Activated naive CD8-positive, alpha-beta T cell (primary cell): ENCODE measurements around the gene WNT3.

Experiments
- H3K27ac Mint-ChIP-seq: one replicate; pipeline ENCODE4 v1.8.0; 2021; ENCODE audit warnings: mixed read lengths
- H3K27me3 Mint-ChIP-seq: one replicate; pipeline ENCODE4 v1.8.0; 2021; ENCODE audit warnings: mixed read lengths
- H3K36me3 Mint-ChIP-seq: one replicate; pipeline ENCODE4 v1.8.0; 2021; ENCODE audit warnings: mixed read lengths
- H3K4me1 Mint-ChIP-seq: one replicate; pipeline ENCODE4 v1.8.0; 2021; ENCODE audit warnings: low read depth, mixed read lengths
- H3K4me3 Mint-ChIP-seq: one replicate; pipeline ENCODE4 v1.8.0; 2021; ENCODE audit warnings: mild to moderate bottlenecking, mixed read lengths
- H3K9me3 Mint-ChIP-seq: one replicate; pipeline ENCODE4 v1.8.0; 2021; ENCODE audit warnings: low read depth, mixed read lengths

Gene WNT3

DNA sequence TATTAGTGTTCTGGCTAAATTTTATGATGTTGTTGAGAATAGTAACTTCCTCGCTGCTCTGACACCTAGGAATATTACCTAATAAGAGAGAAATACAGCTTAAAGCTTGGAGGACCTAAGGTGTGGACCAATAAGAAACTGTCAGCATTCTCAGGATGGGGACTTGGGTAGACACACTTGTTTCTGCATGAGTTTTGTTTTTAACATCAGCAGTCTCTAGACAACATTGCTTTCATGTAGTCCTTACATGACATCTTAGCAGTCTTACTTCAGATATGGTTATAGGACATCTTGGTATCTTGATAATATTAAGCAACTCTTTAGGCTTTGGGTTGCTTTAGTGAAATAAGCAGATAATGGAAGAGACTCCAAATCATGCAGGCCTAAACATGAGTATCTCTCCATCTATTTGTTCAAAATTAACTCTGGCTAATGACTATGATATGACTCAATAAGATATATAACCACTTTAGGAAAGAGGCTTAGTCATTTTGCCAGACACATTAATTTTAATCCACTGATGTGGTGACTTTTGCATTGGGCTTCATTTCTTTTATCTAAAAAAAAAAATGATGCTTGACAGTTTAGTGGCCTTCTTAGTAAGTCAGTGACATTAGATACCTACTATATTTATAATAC, 84.5 kb downstream of the WNT3 start:
- Mint-ChIP-seq H3K4me3 (no peak overlapping the region), H3K36me3 (peaks cover 2% of the 10 kb centered on the region), H3K27me3 (no peaks in the 10 kb centered on the region), H3K27ac (no peak overlapping the region), H3K9me3 (no peaks in the 10 kb centered on the region), H3K4me1 (no peaks in the 10 kb centered on the region)

DNA sequence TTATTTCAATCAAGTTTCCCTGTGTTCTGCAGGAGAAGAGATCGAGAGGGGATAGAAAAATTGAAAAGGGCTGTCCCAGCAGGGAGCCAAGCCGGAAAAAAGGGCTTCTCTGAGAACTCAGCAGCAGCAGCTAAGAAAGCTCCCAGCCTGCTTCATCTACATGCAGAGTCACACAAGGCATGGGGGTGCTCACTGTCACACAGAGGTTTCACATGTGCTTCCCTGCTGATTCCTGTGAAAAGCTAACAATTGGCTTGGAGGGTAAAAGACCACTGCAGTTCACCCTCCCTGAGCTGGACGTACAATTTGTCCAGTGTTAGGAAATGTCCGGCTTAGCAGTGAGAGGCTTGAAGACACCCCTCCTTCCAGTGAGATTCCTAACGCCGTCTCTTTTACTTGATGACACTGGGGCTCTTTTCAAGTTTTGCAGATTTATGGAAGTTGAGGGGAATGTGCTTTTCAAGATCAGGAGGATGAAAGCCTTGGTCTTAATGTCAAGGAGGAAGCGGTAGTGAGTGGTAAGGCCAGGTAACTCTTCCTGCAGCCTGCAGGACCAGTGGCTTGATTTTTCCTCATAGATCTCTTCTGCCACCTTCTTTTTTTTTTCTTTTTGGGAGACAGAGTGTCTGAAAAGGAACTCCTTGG, 85.6 kb downstream of the WNT3 start:
- Mint-ChIP-seq H3K4me1 (no peaks in the 10 kb centered on the region), H3K4me3 (no peak overlapping the region), H3K27ac (no peak overlapping the region), H3K9me3 (no peaks in the 10 kb centered on the region), H3K27me3 (no peaks in the 10 kb centered on the region), H3K36me3 (peaks cover 2% of the 10 kb centered on the region)

DNA sequence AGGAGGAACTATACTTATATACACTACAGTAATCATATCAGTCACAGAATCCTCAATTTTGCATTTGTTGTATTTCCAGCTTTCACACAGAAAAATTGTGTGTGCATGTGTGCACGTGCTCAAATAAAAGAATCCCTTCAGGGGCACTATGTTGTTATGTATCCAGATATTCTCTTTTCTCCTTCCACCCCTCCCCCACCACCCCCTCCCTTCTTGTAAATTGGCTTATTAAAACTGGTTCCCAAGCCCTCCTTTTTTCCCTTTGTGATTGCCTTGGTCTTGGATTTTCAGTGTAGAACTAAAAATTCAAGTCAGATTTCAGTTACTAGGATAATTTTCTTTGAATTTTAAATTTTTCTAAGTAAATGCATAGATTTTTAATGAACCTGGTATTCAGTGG, 86.3 kb downstream of the WNT3 start:
- H3K27me3 Mint-ChIP-seq, result no peaks in the 10 kb centered on the region
- H3K4me1 Mint-ChIP-seq, result no peaks in the 10 kb centered on the region
- H3K36me3 Mint-ChIP-seq, result peaks cover 5% of the 10 kb centered on the region
- no peaks in the 10 kb centered on the region for H3K9me3 Mint-ChIP-seq
- H3K4me3 Mint-ChIP-seq, result no peak overlapping the region
- no peak overlapping the region for H3K27ac Mint-ChIP-seq

DNA sequence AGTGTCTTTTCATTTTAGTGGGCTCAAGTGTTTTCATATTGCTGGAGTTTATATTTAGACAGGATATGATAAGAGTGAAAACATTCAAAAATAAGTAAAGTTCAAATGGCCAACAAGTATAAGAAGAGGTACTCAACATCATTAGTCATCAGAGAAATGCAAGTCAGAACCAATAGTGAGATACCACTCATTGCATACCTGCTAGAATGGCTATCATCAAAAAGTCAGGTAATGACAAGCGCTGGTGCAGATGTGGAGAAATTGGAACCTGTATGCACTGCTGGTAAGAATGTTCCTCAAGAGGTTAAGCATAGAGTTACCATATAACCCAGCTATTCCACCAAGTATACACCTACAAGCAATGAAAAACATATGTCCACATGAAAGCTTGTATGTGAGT, 87.8 kb downstream of the WNT3 start:
- Mint-ChIP-seq H3K9me3 (no peaks in the 10 kb centered on the region), H3K27me3 (no peaks in the 10 kb centered on the region), H3K27ac (no peak overlapping the region), H3K4me1 (no peaks in the 10 kb centered on the region), H3K4me3 (no peak overlapping the region), H3K36me3 (peaks cover 9% of the 10 kb centered on the region)

DNA sequence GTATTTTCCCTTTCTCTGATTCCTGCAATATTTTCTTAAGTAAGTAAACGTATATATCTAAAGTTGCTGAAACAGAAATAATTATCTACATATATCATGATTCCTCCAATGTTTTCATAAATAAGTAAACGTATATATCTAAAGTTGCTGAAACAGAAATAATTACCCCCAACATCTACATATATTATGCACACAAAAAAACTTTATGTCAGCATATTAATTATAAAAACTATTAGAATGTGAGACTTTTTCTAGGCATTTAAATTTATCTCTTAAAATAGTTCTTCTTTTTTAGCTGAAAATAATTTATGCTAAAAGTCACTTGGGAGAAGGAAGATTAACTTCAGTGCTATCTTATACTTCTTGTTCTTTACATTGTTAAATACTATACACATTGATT, 88.5 kb downstream of the WNT3 start:
- no peak overlapping the region for H3K4me3 Mint-ChIP-seq
- no peaks in the 10 kb centered on the region for H3K4me1 Mint-ChIP-seq
- H3K9me3 Mint-ChIP-seq, result no peaks in the 10 kb centered on the region
- H3K27me3 Mint-ChIP-seq, result no peaks in the 10 kb centered on the region
- no peak overlapping the region for H3K27ac Mint-ChIP-seq
- H3K36me3 Mint-ChIP-seq, result peaks cover 9% of the 10 kb centered on the region

DNA sequence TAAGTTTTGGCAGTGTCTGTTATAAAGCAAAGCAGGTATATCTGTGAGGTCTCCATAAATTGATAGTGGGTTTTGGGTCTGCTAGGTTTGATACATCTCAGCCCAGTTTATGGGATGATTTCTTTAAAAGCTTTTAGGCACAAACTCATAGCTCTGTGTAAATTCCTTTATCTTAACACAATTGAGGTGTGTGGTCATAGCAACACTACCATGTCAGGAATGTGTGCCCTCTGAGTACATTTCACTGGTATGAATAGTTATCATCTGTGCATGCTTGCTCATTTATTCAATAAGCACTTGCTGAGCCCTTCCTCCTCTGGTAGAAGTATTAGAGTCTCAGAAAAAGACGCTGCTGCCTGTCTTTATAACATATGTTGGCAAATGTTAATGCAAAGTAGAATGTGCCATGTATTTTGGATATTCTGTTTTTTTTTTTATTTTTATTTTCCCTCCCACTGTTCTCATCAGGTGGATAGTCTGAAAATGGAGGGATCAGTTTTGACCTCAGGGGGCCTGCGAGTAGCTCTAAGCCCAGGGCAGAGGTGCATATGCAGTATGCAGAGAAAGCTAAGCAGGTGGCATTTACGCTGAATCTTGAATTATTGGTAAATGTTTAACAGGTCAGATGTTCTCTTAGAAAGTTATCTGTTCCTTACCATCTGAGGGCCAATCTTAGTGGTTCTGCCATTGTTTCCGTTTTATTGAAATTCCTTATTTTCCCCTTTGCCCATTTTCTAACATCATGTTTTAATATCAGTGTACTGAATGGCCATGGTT, 90.7 kb downstream of the WNT3 start:
- no peaks in the 10 kb centered on the region for H3K4me1 Mint-ChIP-seq
- no peak overlapping the region for H3K4me3 Mint-ChIP-seq
- H3K27ac Mint-ChIP-seq, result no peak overlapping the region
- H3K27me3 Mint-ChIP-seq, result no peaks in the 10 kb centered on the region
- H3K9me3 Mint-ChIP-seq, result no peaks in the 10 kb centered on the region
- peaks cover 9% of the 10 kb centered on the region for H3K36me3 Mint-ChIP-seq

DNA sequence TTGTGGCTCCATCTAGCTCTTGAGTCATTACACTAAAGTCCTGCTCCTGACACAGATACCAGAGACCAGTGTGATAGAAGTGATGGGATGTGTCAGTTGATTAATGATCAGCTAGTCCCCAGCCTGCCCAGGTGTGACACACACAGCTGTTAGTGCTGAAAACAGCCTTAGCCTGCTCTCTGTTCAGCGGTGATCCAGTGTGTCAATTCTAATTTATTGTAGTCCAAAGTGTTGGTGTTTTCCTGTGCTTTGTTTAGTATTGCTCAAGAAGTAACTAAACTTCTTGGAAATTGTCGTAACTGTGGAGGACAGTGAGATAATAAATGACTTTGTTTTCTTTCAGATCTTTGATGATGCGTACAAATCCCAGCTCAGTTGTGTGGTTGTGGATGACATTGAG, 92.3 kb downstream of the WNT3 start:
- H3K4me3 Mint-ChIP-seq, result no peak overlapping the region
- no peaks in the 10 kb centered on the region for H3K27me3 Mint-ChIP-seq
- peaks cover 8% of the 10 kb centered on the region for H3K36me3 Mint-ChIP-seq
- no peaks in the 10 kb centered on the region for H3K9me3 Mint-ChIP-seq
- no peak overlapping the region for H3K27ac Mint-ChIP-seq
- no peaks in the 10 kb centered on the region for H3K4me1 Mint-ChIP-seq

DNA sequence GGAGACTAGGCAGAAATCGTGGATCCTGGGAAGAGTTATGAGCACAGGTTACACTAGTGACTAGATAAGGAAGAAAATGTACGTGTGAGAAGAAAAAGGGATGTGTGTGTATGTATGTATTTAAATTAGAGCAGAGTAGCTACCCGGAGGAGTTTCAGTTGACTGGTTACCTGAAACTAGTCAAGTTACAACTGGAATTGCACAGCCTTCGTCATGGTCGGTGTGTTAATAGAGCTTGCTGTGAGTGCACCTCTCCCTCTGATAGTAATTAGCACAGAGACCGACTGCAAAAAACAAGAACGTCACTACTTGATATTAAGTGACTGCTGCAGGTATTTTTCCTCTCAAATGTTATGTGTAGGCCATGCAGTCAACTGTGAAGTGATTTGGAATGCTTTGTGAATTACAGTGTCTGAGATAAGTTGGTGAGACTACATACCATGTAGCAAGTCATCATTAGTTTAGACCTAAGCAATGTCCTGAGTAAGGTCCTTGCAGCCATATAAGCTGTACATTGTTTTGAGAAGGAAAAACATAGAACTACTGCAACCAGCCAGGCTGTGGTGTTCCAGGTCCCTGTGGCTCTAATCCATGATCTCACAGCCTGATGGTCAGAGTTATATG, 95.7 kb downstream of the WNT3 start:
- H3K27ac Mint-ChIP-seq, result no peak overlapping the region
- no peaks in the 10 kb centered on the region for H3K9me3 Mint-ChIP-seq
- H3K4me1 Mint-ChIP-seq, result no peaks in the 10 kb centered on the region
- H3K4me3 Mint-ChIP-seq, result no peak overlapping the region
- peaks cover 9% of the 10 kb centered on the region for H3K36me3 Mint-ChIP-seq
- no peaks in the 10 kb centered on the region for H3K27me3 Mint-ChIP-seq

DNA sequence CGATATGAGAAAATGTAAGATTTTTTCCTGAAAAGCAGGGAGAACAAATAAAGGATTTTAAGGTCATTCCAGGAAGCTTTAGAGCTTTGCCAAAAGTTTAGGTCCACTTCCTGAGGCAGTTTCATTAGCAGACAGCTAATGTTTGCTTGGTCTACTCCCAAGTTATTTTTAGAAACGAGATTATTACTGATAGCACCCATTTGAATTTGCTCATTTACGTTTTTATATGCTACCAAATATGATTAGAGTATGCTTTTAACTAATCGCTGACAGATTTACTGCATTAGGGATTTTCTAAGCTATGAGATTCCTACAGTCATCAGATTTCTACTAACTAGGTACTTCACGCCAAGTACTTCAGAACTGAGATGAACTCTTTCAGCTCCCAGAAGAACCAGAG, 98.1 kb downstream of the WNT3 start:
- Mint-ChIP-seq H3K9me3 (no peaks in the 10 kb centered on the region), H3K36me3 (peaks cover 5% of the 10 kb centered on the region), H3K4me3 (no peak overlapping the region), H3K27me3 (no peaks in the 10 kb centered on the region), H3K27ac (no peak overlapping the region), H3K4me1 (no peaks in the 10 kb centered on the region)

DNA sequence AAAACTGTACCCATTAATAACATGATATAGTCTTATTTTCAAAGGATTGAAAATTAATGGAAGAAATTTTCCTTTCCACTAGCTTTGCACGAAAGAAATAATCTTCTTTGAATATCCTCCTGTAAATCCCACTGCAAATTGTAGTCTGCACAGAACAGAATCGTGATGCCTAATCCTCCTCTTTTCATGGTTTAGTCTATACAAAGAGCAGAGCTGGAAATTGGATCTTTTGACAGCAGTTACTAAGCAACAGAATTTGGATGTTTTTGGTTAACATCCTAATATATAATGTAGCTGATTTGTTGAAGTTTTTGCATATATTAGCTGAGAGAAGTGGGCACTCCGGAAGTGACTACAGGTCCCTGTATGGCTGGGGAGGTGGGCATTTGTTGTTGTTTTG, 98.6 kb downstream of the WNT3 start:
- Mint-ChIP-seq H3K27me3 (no peaks in the 10 kb centered on the region), H3K4me3 (no peak overlapping the region), H3K36me3 (peaks cover 5% of the 10 kb centered on the region)

DNA sequence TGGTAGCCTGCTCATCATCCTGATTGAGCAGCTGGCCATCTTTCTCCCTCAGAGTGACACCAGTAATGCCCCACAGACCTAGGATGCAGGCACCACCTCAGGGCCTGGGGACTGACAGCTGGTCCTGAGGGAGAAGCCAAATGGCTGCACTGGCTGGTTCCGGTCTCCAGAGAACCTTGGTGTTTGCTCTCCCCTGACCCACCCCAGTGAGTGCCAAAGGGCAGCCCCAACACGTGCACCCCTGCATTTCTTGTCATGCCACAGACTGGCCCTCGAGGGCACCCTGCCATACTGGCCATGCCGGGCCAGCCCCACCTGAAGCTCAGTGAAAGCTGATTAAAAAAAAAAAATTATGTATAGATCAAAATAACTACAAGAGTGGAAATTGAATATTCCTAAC, 100.5 kb downstream of the WNT3 start:
- Mint-ChIP-seq H3K4me3 (no peak overlapping the region), H3K36me3 (peaks cover 6% of the 10 kb centered on the region), H3K27ac (no peak overlapping the region), H3K27me3 (no peaks in the 10 kb centered on the region), H3K9me3 (no peaks in the 10 kb centered on the region), H3K4me1 (peaks cover 4% of the 10 kb centered on the region)

More for the DNA sequence above, 98.6 kb downstream of the WNT3 start:
- Mint-ChIP-seq H3K9me3 (no peaks in the 10 kb centered on the region), H3K27ac (no peak overlapping the region), H3K4me1 (no peaks in the 10 kb centered on the region)
